ENCODE results near the gene LTBR.

Gene LTBR

DNA sequence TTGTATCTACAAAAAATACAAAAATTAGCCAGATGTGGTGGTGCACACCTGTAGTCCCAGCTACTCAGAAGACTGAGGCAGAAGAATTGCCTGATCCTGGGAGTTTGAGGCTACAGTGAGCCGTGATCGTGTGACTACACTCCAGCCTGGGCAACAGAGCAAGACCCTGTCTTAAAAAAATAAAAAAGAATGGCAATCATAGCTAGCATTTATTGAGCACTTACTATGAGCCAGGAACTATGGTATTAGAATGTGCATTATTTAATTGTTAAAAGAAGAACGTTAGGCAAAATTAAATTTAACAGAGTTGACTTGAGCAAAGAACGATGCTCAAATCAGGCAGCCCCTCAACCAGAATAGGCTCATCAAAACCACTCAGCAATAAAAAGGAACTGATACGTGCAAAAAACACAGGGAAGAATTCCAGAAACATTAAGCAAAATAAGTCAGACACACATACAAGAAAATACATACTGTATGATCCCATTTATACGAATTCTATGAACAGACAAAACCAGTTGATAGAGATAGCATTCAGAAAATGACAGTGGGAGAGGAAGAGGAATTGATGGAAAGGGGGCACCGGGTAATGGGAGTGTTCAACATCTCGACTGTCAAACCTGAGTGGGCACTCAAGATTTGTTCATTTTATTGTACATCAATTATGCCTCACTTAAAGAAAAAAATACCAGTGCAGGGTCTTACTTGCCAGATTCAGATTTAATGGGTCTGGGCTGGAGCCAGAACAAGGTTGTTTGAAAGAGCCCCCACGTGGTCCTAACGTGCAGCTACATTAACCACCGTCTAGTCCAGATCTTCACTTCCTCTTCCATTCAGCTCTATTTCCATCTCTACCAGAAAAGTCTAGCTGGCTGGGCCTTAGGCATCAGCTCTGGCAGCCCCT is 16.6 kb upstream of the LTBR start:
- TF ChIP-seq, protein P1, sequence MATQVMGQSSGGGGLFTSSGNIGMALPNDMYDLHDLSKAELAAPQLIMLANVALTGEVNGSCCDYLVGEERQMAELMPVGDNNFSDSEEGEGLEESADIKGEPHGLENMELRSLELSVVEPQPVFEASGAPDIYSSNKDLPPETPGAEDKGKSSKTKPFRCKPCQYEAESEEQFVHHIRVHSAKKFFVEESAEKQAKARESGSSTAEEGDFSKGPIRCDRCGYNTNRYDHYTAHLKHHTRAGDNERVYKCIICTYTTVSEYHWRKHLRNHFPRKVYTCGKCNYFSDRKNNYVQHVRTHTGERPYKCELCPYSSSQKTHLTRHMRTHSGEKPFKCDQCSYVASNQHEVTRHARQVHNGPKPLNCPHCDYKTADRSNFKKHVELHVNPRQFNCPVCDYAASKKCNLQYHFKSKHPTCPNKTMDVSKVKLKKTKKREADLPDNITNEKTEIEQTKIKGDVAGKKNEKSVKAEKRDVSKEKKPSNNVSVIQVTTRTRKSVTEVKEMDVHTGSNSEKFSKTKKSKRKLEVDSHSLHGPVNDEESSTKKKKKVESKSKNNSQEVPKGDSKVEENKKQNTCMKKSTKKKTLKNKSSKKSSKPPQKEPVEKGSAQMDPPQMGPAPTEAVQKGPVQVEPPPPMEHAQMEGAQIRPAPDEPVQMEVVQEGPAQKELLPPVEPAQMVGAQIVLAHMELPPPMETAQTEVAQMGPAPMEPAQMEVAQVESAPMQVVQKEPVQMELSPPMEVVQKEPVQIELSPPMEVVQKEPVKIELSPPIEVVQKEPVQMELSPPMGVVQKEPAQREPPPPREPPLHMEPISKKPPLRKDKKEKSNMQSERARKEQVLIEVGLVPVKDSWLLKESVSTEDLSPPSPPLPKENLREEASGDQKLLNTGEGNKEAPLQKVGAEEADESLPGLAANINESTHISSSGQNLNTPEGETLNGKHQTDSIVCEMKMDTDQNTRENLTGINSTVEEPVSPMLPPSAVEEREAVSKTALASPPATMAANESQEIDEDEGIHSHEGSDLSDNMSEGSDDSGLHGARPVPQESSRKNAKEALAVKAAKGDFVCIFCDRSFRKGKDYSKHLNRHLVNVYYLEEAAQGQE (IDR thresholded peaks at IDR 0.05; ENCODE audit: insufficient read depth in 1 of 2, low read depth in 2 of 2, low read length in 2 of 2) = no peak

- TF ChIP-seq POLR2AphosphoS5 (IDR thresholded peaks at IDR 0.05; ENCODE audit: low read depth, low read length) (no peak), FOXP2 (optimal IDR thresholded peaks at IDR 0.05; ENCODE audit: borderline replicate concordance, extremely low read depth, extremely low read length, insufficient read depth) (no peak), SIN3A (IDR thresholded peaks at IDR 0.05; ENCODE audit: borderline replicate concordance, insufficient read depth, low read length) (no peak), TAF1 (IDR thresholded peaks at IDR 0.05; ENCODE audit: borderline replicate concordance, insufficient read depth, low read length) (no peak)
- TF ChIP-seq, protein P1 (IDR thresholded peaks at IDR 0.05; ENCODE audit: insufficient read depth in 1 of 2, low read depth in 2 of 2, low read length in 2 of 2) = no peak
These were observed 15.7 kb upstream of the LTBR start for GRCh38 chr12:6367969-6368892.

DNA sequence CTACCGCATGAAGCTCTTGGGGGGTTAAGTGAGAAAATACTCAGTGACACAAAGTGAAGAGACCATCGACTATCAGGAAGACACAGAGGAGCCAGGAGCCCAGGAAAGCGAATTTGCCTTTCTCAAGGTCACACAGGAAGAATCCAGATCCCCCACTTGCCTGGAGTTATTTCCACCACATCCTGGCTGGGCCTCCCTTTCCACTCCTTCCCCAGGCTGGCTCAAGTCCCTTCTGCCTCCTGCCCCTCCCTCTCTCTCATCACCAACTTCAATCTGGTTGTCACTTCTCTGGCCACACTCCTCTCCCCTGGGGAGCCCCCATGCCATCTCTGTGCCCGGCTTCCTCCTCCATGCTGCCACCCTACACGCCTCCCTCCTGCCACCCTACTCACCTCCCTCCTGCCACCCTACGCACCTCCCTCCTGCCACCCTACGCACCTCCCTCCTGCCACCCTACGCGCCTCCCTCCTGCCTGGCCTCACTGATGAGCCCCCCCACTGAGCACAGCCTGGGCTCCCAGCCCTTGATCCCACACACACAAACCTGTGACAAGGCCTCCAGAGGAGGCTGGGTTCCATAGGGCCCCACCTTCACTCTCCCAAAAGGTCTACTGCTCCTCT is 14.9 kb upstream of the LTBR start:
- TF ChIP-seq, protein P1 (IDR thresholded peaks at IDR 0.05; ENCODE audit: insufficient read depth in 1 of 2, low read depth in 2 of 2, low read length in 2 of 2) = no peak
- TF ChIP-seq POLR2AphosphoS5 (IDR thresholded peaks at IDR 0.05; ENCODE audit: low read depth, low read length) (no peak), TAF1 (IDR thresholded peaks at IDR 0.05; ENCODE audit: borderline replicate concordance, insufficient read depth, low read length) (no peak), FOXP2 (optimal IDR thresholded peaks at IDR 0.05; ENCODE audit: borderline replicate concordance, extremely low read depth, extremely low read length, insufficient read depth) (no peak), SIN3A (IDR thresholded peaks at IDR 0.05; ENCODE audit: borderline replicate concordance, insufficient read depth, low read length) (no peak)

DNA sequence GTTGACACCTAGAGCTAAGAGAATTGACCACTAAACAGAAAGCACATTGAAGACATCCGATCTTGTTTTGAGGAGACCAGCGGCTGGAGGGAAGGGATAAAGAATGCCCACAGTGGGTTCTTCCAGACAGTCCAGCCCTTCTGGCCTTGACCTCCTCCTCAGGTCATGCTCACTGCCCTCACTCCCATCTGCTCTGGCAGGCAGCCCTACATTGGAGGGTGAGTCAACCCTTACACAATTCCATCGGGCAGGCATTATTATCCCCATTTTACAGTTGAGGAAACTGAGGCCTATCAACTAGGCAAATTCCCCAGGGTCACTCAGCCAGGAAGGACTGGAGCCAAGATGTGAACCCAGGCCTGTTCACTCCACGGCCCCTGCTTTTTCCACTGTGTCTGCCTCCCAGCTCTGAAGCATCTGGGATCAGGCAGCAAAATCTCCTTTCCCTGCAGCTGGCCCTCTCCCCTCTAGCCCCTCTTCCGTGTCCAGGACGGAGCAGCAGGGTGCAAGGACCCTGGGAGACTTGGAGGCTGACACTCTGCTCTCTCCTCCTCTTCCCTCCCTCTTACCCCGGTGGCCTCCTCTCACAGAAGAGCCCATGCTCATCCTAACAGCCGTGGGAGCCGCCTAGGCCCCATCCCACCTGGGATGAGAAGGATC is 13.9 kb upstream of the LTBR start:
- TF ChIP-seq TAF1 (IDR thresholded peaks at IDR 0.05; ENCODE audit: borderline replicate concordance, insufficient read depth, low read length) (no peak), POLR2AphosphoS5 (IDR thresholded peaks at IDR 0.05; ENCODE audit: low read depth, low read length) (no peak), SIN3A (IDR thresholded peaks at IDR 0.05; ENCODE audit: borderline replicate concordance, insufficient read depth, low read length) (no peak), FOXP2 (optimal IDR thresholded peaks at IDR 0.05; ENCODE audit: borderline replicate concordance, extremely low read depth, extremely low read length, insufficient read depth) (no peak)
- TF ChIP-seq, protein P1 (IDR thresholded peaks at IDR 0.05; ENCODE audit: insufficient read depth in 1 of 2, low read depth in 2 of 2, low read length in 2 of 2) = no peak

Measured in PFSK-1 (cell line).